DMS114 treated with DMSO at 0.1 percent for 48 hours (cell line): ENCODE data around the gene MYBPC1.

Experiments
- DNase-seq: peaks from one replicate; lab custom pipeline; 2025; ENCODE audit not compliant: unreplicated experiment; lab: John Stamatoyannopoulos, UW

The MYBPC1 gene

GRCh38 chr12:101694297-101694848 lies 99.6 kb downstream of the MYBPC1 start:
- no peak for DNase-seq

GRCh38 chr12:101694986-101695385 lies 100.2 kb downstream of the MYBPC1 start:
- DNase-seq: no peak

- DNase-seq: no peak
Measured at GRCh38 chr12:101695706-101696105, 100.9 kb downstream of the MYBPC1 start.

- DNase-seq: no peak
Measured at GRCh38 chr12:101696251-101697196, 101.8 kb downstream of the MYBPC1 start.

GRCh38 chr12:101697197-101697929 lies 102.6 kb downstream of the MYBPC1 start, which contains the start of gene CHPT1:
TSS of gene CHPT1 (plus strand) at chr12:101697640. CDS start at chr12:101697862, 222 bp downstream.
- peak; percentile 28 for DNase-seq

GRCh38 chr12:101697930-101698799 lies 103.4 kb downstream of the MYBPC1 start:
- DNase-seq: no peak

GRCh38 chr12:101698800-101699347 lies 104.1 kb downstream of the MYBPC1 start:
- no peak for DNase-seq

- no peak for DNase-seq
Measured at GRCh38 chr12:101700299-101700820, 105.6 kb downstream of the MYBPC1 start.

- DNase-seq: no peak
Measured at GRCh38 chr12:101703487-101703886, 108.7 kb downstream of the MYBPC1 start.

- DNase-seq: no peak
Measured at GRCh38 chr12:101706403-101706802, 111.6 kb downstream of the MYBPC1 start.

- no peak for DNase-seq
Measured at GRCh38 chr12:101707131-101707782, 112.5 kb downstream of the MYBPC1 start.

- no peak for DNase-seq
Measured at GRCh38 chr12:101710288-101710687, 115.5 kb downstream of the MYBPC1 start.

- no peak for DNase-seq
Measured at GRCh38 chr12:101713059-101713682, 118.4 kb downstream of the MYBPC1 start.

- DNase-seq: no peak
Measured at GRCh38 chr12:101713930-101714329, 119.2 kb downstream of the MYBPC1 start.

- DNase-seq: no peak
Measured at GRCh38 chr12:101714877-101715444, 120.2 kb downstream of the MYBPC1 start.

- no peak for DNase-seq
Measured at GRCh38 chr12:101719566-101719965, 124.8 kb downstream of the MYBPC1 start.

- no peak for DNase-seq
Measured at GRCh38 chr12:101720118-101720517, 125.3 kb downstream of the MYBPC1 start.

- no peak for DNase-seq
Measured at GRCh38 chr12:101722392-101722791, 127.6 kb downstream of the MYBPC1 start.

- DNase-seq: no peak
Measured at GRCh38 chr12:101727098-101727497, 132.3 kb downstream of the MYBPC1 start.
